ENCODE measurements around the gene PDSS2.

PDSS2 gene

GRCh38 chr6:107470364-107470763, 11.0 kb upstream of the PDSS2 start:
- no peaks in the 10 kb centered on the region for H4K20me1 ChIP-seq (ENCODE audit: insufficient read depth, low read length)
- no peaks in the 10 kb centered on the region for H3K9me2 ChIP-seq (ENCODE audit: low read depth, low read length)
- H3K36me3 ChIP-seq (ENCODE audit: insufficient read depth, low read length): no peaks in the 10 kb centered on the region
- no peak overlapping the region for H3K4me2 ChIP-seq (ENCODE audit: low read length)
- TF ChIP-seq CTCF (IDR thresholded peaks at IDR 0.05; ENCODE audit: low read length): no peak
- no peak for TF ChIP-seq EZH2 (IDR thresholded peaks at IDR 0.05; ENCODE audit: borderline replicate concordance, low read length)
- H3K79me2 ChIP-seq (ENCODE audit: insufficient read depth, low read length): no peaks in the 10 kb centered on the region
- H3F3A ChIP-seq (ENCODE audit: insufficient read depth, low read length): no peaks in the 10 kb centered on the region
- H2AFZ ChIP-seq (ENCODE audit: low read length): no peak overlapping the region
- H3K4me1 ChIP-seq (ENCODE audit: insufficient read depth, low read length, severe bottlenecking): peaks cover 4% of the 10 kb centered on the region
- no peaks in the 10 kb centered on the region for H3K9me3 ChIP-seq (ENCODE audit: low read length)
- no peak overlapping the region for H3K9ac ChIP-seq (ENCODE audit: low read length)
- H3K27me3 ChIP-seq (ENCODE audit: insufficient read depth, low read length): no peaks in the 10 kb centered on the region
- H3K4me3 ChIP-seq (ENCODE audit: low read depth, low read length, poor library complexity, severe bottlenecking): no peak overlapping the region
- no peak overlapping the region for H3K27ac ChIP-seq (ENCODE audit: low read depth, low read length, poor library complexity, severe bottlenecking)

GRCh38 chr6:107466062-107466461, 6.7 kb upstream of the PDSS2 start:
- H3F3A ChIP-seq (ENCODE audit: insufficient read depth, low read length): 0 out of 2 replicates have a peak, but pooled peaks cover 3% of the 10 kb centered on the region
- no peak overlapping the region for H2AFZ ChIP-seq (ENCODE audit: low read length)
- no peak overlapping the region for H3K27ac ChIP-seq (ENCODE audit: low read depth, low read length, poor library complexity, severe bottlenecking)
- no peaks in the 10 kb centered on the region for H3K9me3 ChIP-seq (ENCODE audit: low read length)
- no peaks in the 10 kb centered on the region for H4K20me1 ChIP-seq (ENCODE audit: insufficient read depth, low read length)
- H3K36me3 ChIP-seq (ENCODE audit: insufficient read depth, low read length): no peaks in the 10 kb centered on the region
- no peak overlapping the region for H3K4me3 ChIP-seq (ENCODE audit: low read depth, low read length, poor library complexity, severe bottlenecking)
- H3K27me3 ChIP-seq (ENCODE audit: insufficient read depth, low read length): no peaks in the 10 kb centered on the region
- no peak overlapping the region for H3K4me2 ChIP-seq (ENCODE audit: low read length)
- TF ChIP-seq CTCF (IDR thresholded peaks at IDR 0.05; ENCODE audit: low read length) (no peak), EZH2 (IDR thresholded peaks at IDR 0.05; ENCODE audit: borderline replicate concordance, low read length) (no peak)
- no peak overlapping the region for H3K9ac ChIP-seq (ENCODE audit: low read length)
- H3K4me1 ChIP-seq (ENCODE audit: insufficient read depth, low read length, severe bottlenecking): peaks cover 4% of the 10 kb centered on the region
- no peaks in the 10 kb centered on the region for H3K79me2 ChIP-seq (ENCODE audit: insufficient read depth, low read length)
- H3K9me2 ChIP-seq (ENCODE audit: low read depth, low read length): no peaks in the 10 kb centered on the region

GRCh38 chr6:107460083-107460631, 793 bp upstream of the PDSS2 start:
- H3K9me3 ChIP-seq (ENCODE audit: low read length): no peaks in the 10 kb centered on the region
- H3K9me2 ChIP-seq (ENCODE audit: low read depth, low read length): no peaks in the 10 kb centered on the region
- H3K36me3 ChIP-seq (ENCODE audit: insufficient read depth, low read length): peaks cover 9% of the 10 kb centered on the region
- H3K9ac ChIP-seq (ENCODE audit: low read length): peak overlapping the region; percentile 79
- no peaks in the 10 kb centered on the region for H4K20me1 ChIP-seq (ENCODE audit: insufficient read depth, low read length)
- H3K4me3 ChIP-seq (ENCODE audit: low read depth, low read length, poor library complexity, severe bottlenecking): peak overlapping the region; percentile 81
- no peak for TF ChIP-seq EZH2 (IDR thresholded peaks at IDR 0.05; ENCODE audit: borderline replicate concordance, low read length)
- H3K79me2 ChIP-seq (ENCODE audit: insufficient read depth, low read length): peaks cover 26% of the 10 kb centered on the region; the same call in 1 of the 2 replicates
- no peak overlapping the region for H2AFZ ChIP-seq (ENCODE audit: low read length)
- H3K4me2 ChIP-seq (ENCODE audit: low read length): peak overlapping the region; percentile 83
- peak overlapping the region; percentile 94 for H3K27ac ChIP-seq (ENCODE audit: low read depth, low read length, poor library complexity, severe bottlenecking)
- H3K4me1 ChIP-seq (ENCODE audit: insufficient read depth, low read length, severe bottlenecking): peaks cover 30% of the 10 kb centered on the region
- 0 out of 2 replicates have a peak, but pooled peaks cover 5% of the 10 kb centered on the region for H3F3A ChIP-seq (ENCODE audit: insufficient read depth, low read length)
- no peaks in the 10 kb centered on the region for H3K27me3 ChIP-seq (ENCODE audit: insufficient read depth, low read length)

All from OCI-LY1 (cell line).